Endothelial cell of umbilical vein (primary cell): ENCODE measurements around the gene MCU. TPM values are rescaled to one million over a fixed set of nuclear protein-coding genes. Genes with fewer than 3 reads are reported as not detected.

ENCODE experiments used
- BruUV-seq: library from RNA; stranded (reverse); fragments of 400-500 nt; replicated peaks from 2 replicates; lab custom pipeline; 2021; lab: Mats Ljungman, UMichigan
- CTCF ChIA-PET: fragments of 300-600, 350-600 bp; sonication (Branson Sonifier 250); formaldehyde crosslinking; loops from one replicate; lab custom pipeline; 2021; ENCODE audit warnings: antibody characterized with exemption, inconsistent platforms; lab: Charles Lee
- POLR2A ChIA-PET: fragments of 300-600, 350-600 bp; sonication (Branson Sonifier 250); formaldehyde crosslinking; loops from one replicate; lab custom pipeline; 2021; ENCODE audit warnings: antibody characterized with exemption, inconsistent platforms; lab: Charles Lee
- DNase-seq: peaks from one replicate; pipeline ENCODE4 v3.0.0-alpha.2; 2011; ENCODE audit warnings: low read depth, low spot score
- FAIRE-seq: peaks from 2 replicates; lab custom pipeline; 2011; peaks lifted over from hg19 to GRCh38; lab: Jason Lieb, UNC
- H2AFZ ChIP-seq: 2 replicates; pipeline ENCODE4 v1.6.0; 2012; ENCODE audit warnings: low read depth, low read length, control low read depth, inconsistent platforms
- H3K27ac ChIP-seq: 2 replicates; pipeline ENCODE4 v1.5.1; 2011; ENCODE audit warnings: low read depth, mild to moderate bottlenecking, control low read depth, low read length, moderate library complexity; ENCODE audit not compliant: insufficient read depth
- H3K27me3 ChIP-seq, 2 experiments: 2 replicates each; pipeline versions ENCODE4 v1.6.0 to v1.6.1; 2011; ENCODE audit warnings: low read length in 2 of 2, mixed read lengths in 1 of 2; ENCODE audit not compliant: control insufficient read depth in 2 of 2, insufficient read depth in 2 of 2
- H3K36me3 ChIP-seq, 2 experiments: 2 replicates in 1 of 2; 3 replicates in 1 of 2; pipeline ENCODE4 v1.5.1; 2011; ENCODE audit warnings: low read length in 2 of 2, mild to moderate bottlenecking in 1 of 2, moderate library complexity in 1 of 2; ENCODE audit not compliant: control insufficient read depth in 2 of 2, insufficient read depth in 2 of 2; ENCODE audit errors: extremely low read depth in 1 of 2
- H3K4me1 ChIP-seq: 3 replicates; pipeline ENCODE4 v1.5.1; 2011; ENCODE audit warnings: mild to moderate bottlenecking, low read length; ENCODE audit not compliant: control insufficient read depth, insufficient read depth; ENCODE audit errors: extremely low read depth
- H3K4me2 ChIP-seq: 2 replicates; pipeline ENCODE4 v1.6.1; 2011; ENCODE audit warnings: low read length, control low read depth, mixed read lengths; ENCODE audit not compliant: insufficient read depth
- H3K4me3 ChIP-seq, 3 experiments: fragments of 200-600 bp in 1 of 3; sonication (generic), shearing (Covaris generic) in 1 of 3; replicated peaks in 1 of 3; 2 replicates each; pipeline ENCODE4 v1.5.1; 2011 to 2016; ENCODE audit warnings: control low read depth in 3 of 3, low read length in 3 of 3, mild to moderate bottlenecking in 2 of 3, inconsistent platforms in 1 of 3, low read depth in 1 of 3, moderate library complexity in 1 of 3; ENCODE audit not compliant: insufficient read depth in 1 of 3
- H3K79me2 ChIP-seq: 2 replicates; pipeline ENCODE4 v1.6.0; 2012; ENCODE audit warnings: low read length, inconsistent platforms; ENCODE audit not compliant: control insufficient read depth, insufficient read depth
- H3K9ac ChIP-seq: replicated peaks from 2 replicates; pipeline ENCODE3; 2011; ENCODE audit warnings: low read length, control low read depth; ENCODE audit not compliant: insufficient read depth; ENCODE audit errors: extremely low read depth
- H3K9me1 ChIP-seq: replicated peaks from 3 replicates; pipeline ENCODE4 v1.6.0; 2011; ENCODE audit warnings: mild to moderate bottlenecking, low read length; ENCODE audit not compliant: control insufficient read depth, insufficient read depth; ENCODE audit errors: extremely low read depth
- H3K9me3 ChIP-seq: replicated peaks from 2 replicates; pipeline ENCODE4 v1.5.1; 2012; ENCODE audit warnings: low read length, inconsistent platforms; ENCODE audit not compliant: control insufficient read depth, insufficient read depth
- H4K20me1 ChIP-seq: replicated peaks from 2 replicates; pipeline ENCODE3; 2011; ENCODE audit warnings: mild to moderate bottlenecking, low read length; ENCODE audit not compliant: control insufficient read depth, insufficient read depth; ENCODE audit errors: extremely low read depth
- EZH2 ChIP-seq: IDR thresholded peaks from 2 replicates; pipeline ENCODE4 v1.6.1; 2012; ENCODE audit warnings: borderline replicate concordance, low read depth, mild to moderate bottlenecking, moderate library complexity, low read length, inconsistent platforms; ENCODE audit not compliant: severe bottlenecking
- FOS ChIP-seq: IDR thresholded peaks from 2 replicates; pipeline ENCODE4 v1.6.1; 2011; ENCODE audit warnings: mild to moderate bottlenecking, low read length, moderate library complexity, borderline replicate concordance; ENCODE audit not compliant: insufficient read depth
- JUN ChIP-seq: IDR thresholded peaks from 2 replicates; pipeline ENCODE4 v1.6.1; 2011; ENCODE audit warnings: borderline replicate concordance, low read depth; ENCODE audit not compliant: insufficient read length, insufficient read depth
- MAX ChIP-seq: IDR thresholded peaks from 2 replicates; pipeline ENCODE4 v1.6.1; 2011; ENCODE audit not compliant: insufficient read depth, insufficient read length
- MYC ChIP-seq: IDR thresholded peaks from one replicate; pipeline ENCODE4 v1.6.1; 2011; ENCODE audit warnings: mild to moderate bottlenecking, low read depth, low read length
- dilution Hi-C: fragments of 300-500 bp; cut with MboI; formaldehyde crosslinking; loops from one replicate; pipeline ENCODE4 v1.15.0; 2019; ENCODE audit warnings: low sequenced_read_pairs; ENCODE audit not compliant: extremely low pct_ligation_motif_present
- intact Hi-C: fragments of 100-400 bp; cut with micrococcal nuclease; formaldehyde crosslinking; loops from one replicate; pipeline ENCODE4 v1.10.0; 2022
- microRNA-seq: library from miRNA; unstranded; fragments of <30 nt; microRNA quantifications from one replicate; pipeline ENCODE4 v1.2.0, GENCODE V29; 2021; ENCODE audit warnings: borderline number of aligned reads, borderline replicate concordance
- polyA plus RNA-seq, 4 experiments: library from polyadenylated mRNA; depleted of rRNA in 3 of 4; stranded (reverse) in 3 of 4; unstranded in 1 of 4; fragments of >200 nt; gene quantifications; 2 replicates each; pipeline versions ENCODE4 v1.2.1 to v1.2.3, GENCODE V29; 2011 to 2012; ENCODE audit warnings: missing spikeins in 1 of 4
- small RNA-seq: library from RNA; depleted of rRNA; stranded (forward); fragments of <200 nt; gene quantifications from one replicate; pipeline ENCODE3, GENCODE V24; 2012; ENCODE audit warnings: low replicate concordance, low read depth; ENCODE audit not compliant: insufficient read depth, insufficient read length
- total RNA-seq: library from RNA; stranded (reverse); gene quantifications from 2 replicates; pipeline ENCODE4 v1.2.3, GENCODE V29; 2021
- TF ChIP-seq, protein P1 (sequence below), 2 donors: IDR thresholded peaks; 1 replicate in 1 of 2; 2 replicates in 1 of 2; pipeline ENCODE4 v1.5.1; 2011; ENCODE audit warnings: low read length in 2 of 2, mild to moderate bottlenecking in 2 of 2, moderate library complexity in 2 of 2, control low read depth in 1 of 2, inconsistent platforms in 1 of 2, low read depth in 1 of 2; ENCODE audit not compliant: insufficient read depth in 1 of 2; ENCODE audit errors: extremely low read depth in 1 of 2

The MCU gene
- total and polyA plus RNA-seq, 2 donors (not counting 3 experiments of a cell fraction or from before 2014, with no cell fraction given): 25.2 to 37.2 TPM

GRCh38 chr10:72935361-72935760 lies 243.4 kb downstream of the MCU start:
- FAIRE-seq (no peak), DNase-seq (no peak)
- intact Hi-C loops: no loop called here
- H3K4me2 ChIP-seq: no peak overlapping the region
- no peak overlapping the region for H2AFZ ChIP-seq
- POLR2A ChIA-PET: no interaction called here
- H3K79me2 ChIP-seq: no peaks in the 10 kb centered on the region
- peaks cover 0 to 2% of the 10 kb centered on the region in 2 experiments for H3K27me3 ChIP-seq
- CTCF ChIA-PET: interaction anchor here (0.9 to 1.7 kb wide), 2 partner anchors 13 kb away, joined by 3 to 5 read pairs; no protein-coding TSS in a partner anchor
- no peak overlapping the region for H3K27ac ChIP-seq
- no peaks in the 10 kb centered on the region for H4K20me1 ChIP-seq
- dilution Hi-C loops: no loop called here
- TF ChIP-seq JUN: no peak
- TF ChIP-seq MAX: no peak
- TF ChIP-seq, protein P1, sequence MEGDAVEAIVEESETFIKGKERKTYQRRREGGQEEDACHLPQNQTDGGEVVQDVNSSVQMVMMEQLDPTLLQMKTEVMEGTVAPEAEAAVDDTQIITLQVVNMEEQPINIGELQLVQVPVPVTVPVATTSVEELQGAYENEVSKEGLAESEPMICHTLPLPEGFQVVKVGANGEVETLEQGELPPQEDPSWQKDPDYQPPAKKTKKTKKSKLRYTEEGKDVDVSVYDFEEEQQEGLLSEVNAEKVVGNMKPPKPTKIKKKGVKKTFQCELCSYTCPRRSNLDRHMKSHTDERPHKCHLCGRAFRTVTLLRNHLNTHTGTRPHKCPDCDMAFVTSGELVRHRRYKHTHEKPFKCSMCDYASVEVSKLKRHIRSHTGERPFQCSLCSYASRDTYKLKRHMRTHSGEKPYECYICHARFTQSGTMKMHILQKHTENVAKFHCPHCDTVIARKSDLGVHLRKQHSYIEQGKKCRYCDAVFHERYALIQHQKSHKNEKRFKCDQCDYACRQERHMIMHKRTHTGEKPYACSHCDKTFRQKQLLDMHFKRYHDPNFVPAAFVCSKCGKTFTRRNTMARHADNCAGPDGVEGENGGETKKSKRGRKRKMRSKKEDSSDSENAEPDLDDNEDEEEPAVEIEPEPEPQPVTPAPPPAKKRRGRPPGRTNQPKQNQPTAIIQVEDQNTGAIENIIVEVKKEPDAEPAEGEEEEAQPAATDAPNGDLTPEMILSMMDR (IDR thresholded peaks at IDR 0.05; ENCODE audit: extremely low read depth in 1 of 2, insufficient read depth in 1 of 2, low read depth in 1 of 2, low read length in 2 of 2): no peak
- no peak for TF ChIP-seq EZH2
- no peak for TF ChIP-seq MYC
- peak; percentile 52 for TF ChIP-seq FOS
- H3K4me1 ChIP-seq: no peaks in the 10 kb centered on the region
- H3K9me1 ChIP-seq: no peaks in the 10 kb centered on the region
- BruUV-seq: no TSS peak
- H3K9ac ChIP-seq: no peak overlapping the region
- H3K4me3 ChIP-seq: no peak overlapping the region
- H3K9me3 ChIP-seq: no peaks in the 10 kb centered on the region
- no peaks in the 10 kb centered on the region for H3K36me3 ChIP-seq

Small RNA genes lying within 50 kb of the gene (microRNA-seq; reads per million reads assigned to microRNA genes)
- not detected for gene MIR4676

Small RNA genes lying within 50 kb of the gene (small RNA-seq; reads per million reads assigned to genes)
- gene MIR4676 (not detected), gene RF00019 (not detected)

Other genes starting within 250 kb of the MCU start
- gene MICU1, start 66.1 kb upstream of the MCU start, total RNA-seq: 42.3 and 48.0 TPM in 2 replicates
- gene MICU1, start 66.1 kb upstream of the MCU start, polyA plus RNA-seq: 23.7 and 27.5 TPM in 2 replicates
- gene OIT3, start 201.6 kb downstream of the MCU start, total RNA-seq: 0.15 TPM in 1 of 2 replicates, not detected in the other
- 0.05 TPM in 1 of 2 replicates, not detected in the other for gene OIT3, start 201.6 kb downstream of the MCU start, polyA plus RNA-seq